Cardiac muscle cell (in vitro differentiated cells and primary cell): ENCODE measurements around the gene LAMA4. TPM values are rescaled to one million over a fixed set of nuclear protein-coding genes. Genes with fewer than 3 reads are reported as not detected.

Experiments used
- DNase-seq, 2 donors: peaks; one replicate each; pipeline versions ENCODE4 v3.0.0 to v3.0.0-alpha.2; 2010 to 2017; ENCODE audit warnings: low read depth in 1 of 2, low spot score in 1 of 2
- H3K27ac ChIP-seq: fragments of 200-600 bp; sonication (generic); 2 replicates; pipeline ENCODE4 v1.5.1; 2016
- H3K27me3 ChIP-seq: fragments of 200-600 bp; sonication (generic); 2 replicates; pipeline ENCODE4 v1.6.0; 2016; ENCODE audit warnings: control low read depth
- H3K36me3 ChIP-seq: fragments of 200-600 bp; sonication (generic); 2 replicates; pipeline ENCODE4 v1.5.1; 2016; ENCODE audit warnings: control low read depth
- H3K4me1 ChIP-seq: fragments of 200-600 bp; sonication (generic); 2 replicates; pipeline ENCODE4 v1.8.1; 2017; ENCODE audit warnings: low read depth, mild to moderate bottlenecking, mixed run types
- H3K4me3 ChIP-seq: fragments of 200-600 bp; sonication (generic); 2 replicates; pipeline ENCODE4 v1.5.1; 2016; ENCODE audit warnings: mild to moderate bottlenecking
- H3K9me3 ChIP-seq: fragments of 200-600 bp; sonication (generic); 2 replicates; pipeline ENCODE4 v1.5.1; 2017; ENCODE audit warnings: low read depth, mild to moderate bottlenecking, control low read depth
- polyA plus RNA-seq: library from polyadenylated mRNA; unstranded; fragments of >200 nt; fragmentation: Nextera tagmentation; extraction: Ambion mirVana; gene quantifications from 2 replicates; pipeline ENCODE4 v1.2.1, GENCODE V29; 2016
- total RNA-seq: library from RNA; depleted of rRNA; stranded (reverse); fragments of >200 nt; gene quantifications from 2 replicates; pipeline ENCODE4 v1.2.3, GENCODE V29; 2016
- TF ChIP-seq, protein P1 (sequence below): IDR thresholded peaks from 2 replicates; pipeline ENCODE4 v1.5.1; 2012; ENCODE audit warnings: low read depth, mild to moderate bottlenecking, low read length

The LAMA4 gene
- total and polyA plus RNA-seq, 2 experiments from 2014 or later = 162 to 304 TPM

GRCh38 chr6:112145080-112145573 lies 109.2 kb downstream of the LAMA4 start:
- no peaks in the 10 kb centered on the region for H3K27me3 ChIP-seq
- TF ChIP-seq, protein P1, sequence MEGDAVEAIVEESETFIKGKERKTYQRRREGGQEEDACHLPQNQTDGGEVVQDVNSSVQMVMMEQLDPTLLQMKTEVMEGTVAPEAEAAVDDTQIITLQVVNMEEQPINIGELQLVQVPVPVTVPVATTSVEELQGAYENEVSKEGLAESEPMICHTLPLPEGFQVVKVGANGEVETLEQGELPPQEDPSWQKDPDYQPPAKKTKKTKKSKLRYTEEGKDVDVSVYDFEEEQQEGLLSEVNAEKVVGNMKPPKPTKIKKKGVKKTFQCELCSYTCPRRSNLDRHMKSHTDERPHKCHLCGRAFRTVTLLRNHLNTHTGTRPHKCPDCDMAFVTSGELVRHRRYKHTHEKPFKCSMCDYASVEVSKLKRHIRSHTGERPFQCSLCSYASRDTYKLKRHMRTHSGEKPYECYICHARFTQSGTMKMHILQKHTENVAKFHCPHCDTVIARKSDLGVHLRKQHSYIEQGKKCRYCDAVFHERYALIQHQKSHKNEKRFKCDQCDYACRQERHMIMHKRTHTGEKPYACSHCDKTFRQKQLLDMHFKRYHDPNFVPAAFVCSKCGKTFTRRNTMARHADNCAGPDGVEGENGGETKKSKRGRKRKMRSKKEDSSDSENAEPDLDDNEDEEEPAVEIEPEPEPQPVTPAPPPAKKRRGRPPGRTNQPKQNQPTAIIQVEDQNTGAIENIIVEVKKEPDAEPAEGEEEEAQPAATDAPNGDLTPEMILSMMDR = no peak
- no peak for DNase-seq
- peaks cover 94% of the 10 kb centered on the region for H3K36me3 ChIP-seq
- no peaks in the 10 kb centered on the region for H3K4me1 ChIP-seq
- no peak overlapping the region for H3K27ac ChIP-seq
- no peak overlapping the region for H3K4me3 ChIP-seq
- H3K9me3 ChIP-seq = no peaks in the 10 kb centered on the region

DNA sequence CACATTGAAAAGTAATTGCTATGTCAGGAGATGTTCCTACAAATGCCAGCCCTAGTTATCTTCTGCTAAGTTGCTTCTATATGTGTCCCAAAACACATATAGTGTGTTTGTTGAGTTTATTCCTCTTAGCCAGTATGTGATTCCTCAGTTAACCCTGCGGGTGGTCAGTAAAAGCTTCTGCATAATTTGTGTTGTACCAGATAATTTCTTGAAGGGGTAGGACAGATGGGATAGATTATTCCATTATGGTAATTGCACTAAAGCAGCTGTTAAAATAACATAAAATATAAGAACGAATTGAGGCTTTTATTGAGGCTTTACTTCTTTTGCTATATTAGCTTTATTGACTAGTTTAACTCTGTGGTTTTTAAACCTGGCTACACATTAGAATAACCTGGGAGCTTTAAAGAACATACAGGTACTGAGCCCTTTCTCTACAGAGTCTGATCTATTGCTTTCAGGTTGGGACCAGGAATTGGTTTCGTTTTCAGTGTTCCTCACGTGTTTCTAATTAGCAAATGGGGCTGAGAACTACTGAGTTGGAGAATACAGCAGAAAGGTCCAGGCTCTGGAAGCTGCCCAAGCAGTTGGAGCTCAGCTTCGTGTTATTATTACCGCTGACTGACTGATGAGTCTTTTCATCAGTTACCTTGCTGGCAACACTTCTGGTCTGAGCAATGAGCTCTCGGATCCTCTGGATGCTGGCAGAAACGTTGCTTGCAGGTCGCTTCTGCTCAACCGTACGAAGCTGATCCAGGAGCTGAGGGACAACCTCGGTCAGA lies 110.0 kb downstream of the LAMA4 start:
- Histone ChIP-seq H3K27ac (no peak overlapping the region), H3K4me3 (no peak overlapping the region), H3K9me3 (no peaks in the 10 kb centered on the region), H3K27me3 (no peaks in the 10 kb centered on the region), H3K36me3 (peaks cover 94% of the 10 kb centered on the region), H3K4me1 (no peaks in the 10 kb centered on the region)
- DNase-seq = no peak
- TF ChIP-seq, protein P1 = no peak

DNA sequence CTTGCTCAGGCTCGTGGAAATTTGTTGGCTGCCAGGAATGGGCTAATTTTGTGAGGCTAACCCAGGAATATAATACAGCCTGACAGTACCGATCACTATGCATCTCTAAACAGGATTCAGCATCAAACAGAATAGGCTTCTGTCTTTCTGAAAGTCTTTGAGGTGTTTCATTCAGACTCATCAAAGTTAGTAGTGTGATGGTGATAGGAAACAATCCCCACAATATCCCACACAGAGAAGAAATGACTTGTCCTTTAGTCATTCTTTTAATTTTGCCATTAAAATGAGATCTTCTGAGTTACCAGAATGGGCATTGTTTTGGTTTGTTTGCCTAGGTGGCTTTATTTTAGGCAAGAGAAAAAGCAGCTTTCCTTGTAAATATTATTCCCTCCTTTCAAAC lies 112.7 kb downstream of the LAMA4 start:
- H3K27me3 ChIP-seq = no peaks in the 10 kb centered on the region
- peaks cover 99% of the 10 kb centered on the region for H3K36me3 ChIP-seq
- no peaks in the 10 kb centered on the region for H3K4me1 ChIP-seq
- TF ChIP-seq, protein P1 = no peak
- DNase-seq = no peak
- H3K9me3 ChIP-seq = no peaks in the 10 kb centered on the region
- H3K4me3 ChIP-seq = no peak overlapping the region
- H3K27ac ChIP-seq = no peak overlapping the region

DNA sequence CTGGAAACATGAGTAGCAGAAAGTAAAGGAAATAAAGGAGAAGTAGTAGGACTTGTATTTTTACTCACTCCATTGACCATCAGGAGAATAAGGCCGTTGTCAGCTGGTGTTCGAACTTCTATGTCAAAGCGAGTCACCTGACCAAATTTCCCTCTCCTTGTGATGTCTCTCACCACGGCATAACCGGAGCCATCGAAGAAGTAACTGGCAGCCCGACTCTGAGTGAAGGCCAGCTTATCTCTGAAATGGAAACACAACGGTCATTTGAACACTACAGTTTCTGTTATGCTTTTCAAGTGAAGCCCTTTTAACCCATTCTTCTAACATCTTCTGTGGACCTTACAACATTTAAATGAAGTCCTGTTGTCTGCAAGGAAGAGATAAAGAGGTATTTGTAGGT lies 115.3 kb downstream of the LAMA4 start:
- Histone ChIP-seq H3K4me3 (no peak overlapping the region), H3K9me3 (no peaks in the 10 kb centered on the region), H3K27ac (no peak overlapping the region), H3K4me1 (no peaks in the 10 kb centered on the region), H3K36me3 (peaks cover 97% of the 10 kb centered on the region), H3K27me3 (no peaks in the 10 kb centered on the region)
- no peak for DNase-seq
- TF ChIP-seq, protein P1 = no peak

DNA sequence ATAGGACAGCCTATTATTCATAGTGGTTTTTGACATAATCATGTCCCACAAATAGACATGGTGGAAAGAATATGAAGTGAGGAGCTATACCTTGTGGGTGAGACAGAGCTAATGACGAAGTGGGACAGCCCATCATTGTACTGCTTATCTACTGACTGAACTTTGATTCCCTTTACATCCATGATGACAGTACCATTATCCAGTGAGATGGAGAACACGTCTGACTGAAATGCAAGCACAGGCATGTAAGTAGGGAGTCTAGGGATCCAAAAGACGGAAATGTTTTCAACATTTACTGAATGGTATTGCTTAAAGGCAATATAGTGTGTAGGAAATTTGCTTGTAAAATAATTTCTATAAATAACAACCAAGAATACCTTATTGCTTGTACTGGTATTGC lies 123.5 kb downstream of the LAMA4 start:
- TF ChIP-seq, protein P1 = no peak
- Histone ChIP-seq H3K36me3 (peaks cover 94% of the 10 kb centered on the region), H3K27me3 (no peaks in the 10 kb centered on the region), H3K4me3 (no peak overlapping the region), H3K4me1 (no peaks in the 10 kb centered on the region), H3K27ac (peak overlapping the region; percentile 0), H3K9me3 (no peaks in the 10 kb centered on the region)
- DNase-seq = no peak
